ENCODE data around the gene AQP11. TPM values are rescaled to one million over a fixed set of nuclear protein-coding genes. Genes with fewer than 3 reads are reported as not detected.

Gene AQP11
- total RNA-seq, 1 donor from 2014 or later = 0.75 TPM

DNA sequence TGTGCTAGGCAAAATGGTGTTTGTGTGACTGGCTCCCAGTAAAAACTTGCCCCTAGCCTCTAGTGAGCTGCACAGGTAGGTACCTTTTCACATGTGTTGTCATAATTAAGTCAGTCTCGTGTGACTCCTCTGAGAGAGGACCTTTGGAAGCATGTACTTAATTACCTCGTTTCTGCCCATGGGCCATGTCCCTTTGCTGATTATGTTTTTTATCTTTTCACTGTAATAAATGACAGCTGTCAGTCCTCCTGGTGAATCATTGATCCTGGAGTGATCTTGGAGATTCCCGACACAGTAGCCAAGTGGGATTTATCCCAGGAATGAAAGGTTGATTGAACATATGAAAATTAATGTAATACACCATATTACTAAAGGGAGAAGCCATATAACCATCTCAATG lies 60.4 kb downstream of the AQP11 start:
- Histone ChIP-seq H3K27me3 (ENCODE audit: control insufficient read depth, insufficient read depth, low read length) (no peaks in the 10 kb centered on the region), H3K4me3 (ENCODE audit: low read depth, low read length) (no peak overlapping the region), H3K36me3 (ENCODE audit: control insufficient read depth, insufficient read depth, low read length) (no peaks in the 10 kb centered on the region)
- TF ChIP-seq, protein P1, sequence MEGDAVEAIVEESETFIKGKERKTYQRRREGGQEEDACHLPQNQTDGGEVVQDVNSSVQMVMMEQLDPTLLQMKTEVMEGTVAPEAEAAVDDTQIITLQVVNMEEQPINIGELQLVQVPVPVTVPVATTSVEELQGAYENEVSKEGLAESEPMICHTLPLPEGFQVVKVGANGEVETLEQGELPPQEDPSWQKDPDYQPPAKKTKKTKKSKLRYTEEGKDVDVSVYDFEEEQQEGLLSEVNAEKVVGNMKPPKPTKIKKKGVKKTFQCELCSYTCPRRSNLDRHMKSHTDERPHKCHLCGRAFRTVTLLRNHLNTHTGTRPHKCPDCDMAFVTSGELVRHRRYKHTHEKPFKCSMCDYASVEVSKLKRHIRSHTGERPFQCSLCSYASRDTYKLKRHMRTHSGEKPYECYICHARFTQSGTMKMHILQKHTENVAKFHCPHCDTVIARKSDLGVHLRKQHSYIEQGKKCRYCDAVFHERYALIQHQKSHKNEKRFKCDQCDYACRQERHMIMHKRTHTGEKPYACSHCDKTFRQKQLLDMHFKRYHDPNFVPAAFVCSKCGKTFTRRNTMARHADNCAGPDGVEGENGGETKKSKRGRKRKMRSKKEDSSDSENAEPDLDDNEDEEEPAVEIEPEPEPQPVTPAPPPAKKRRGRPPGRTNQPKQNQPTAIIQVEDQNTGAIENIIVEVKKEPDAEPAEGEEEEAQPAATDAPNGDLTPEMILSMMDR (IDR thresholded peaks at IDR 0.05; ENCODE audit: insufficient read depth, low read length, poor library complexity, severe bottlenecking) = no peak
- no peak for DNase-seq (ENCODE audit: low read depth)

DNA sequence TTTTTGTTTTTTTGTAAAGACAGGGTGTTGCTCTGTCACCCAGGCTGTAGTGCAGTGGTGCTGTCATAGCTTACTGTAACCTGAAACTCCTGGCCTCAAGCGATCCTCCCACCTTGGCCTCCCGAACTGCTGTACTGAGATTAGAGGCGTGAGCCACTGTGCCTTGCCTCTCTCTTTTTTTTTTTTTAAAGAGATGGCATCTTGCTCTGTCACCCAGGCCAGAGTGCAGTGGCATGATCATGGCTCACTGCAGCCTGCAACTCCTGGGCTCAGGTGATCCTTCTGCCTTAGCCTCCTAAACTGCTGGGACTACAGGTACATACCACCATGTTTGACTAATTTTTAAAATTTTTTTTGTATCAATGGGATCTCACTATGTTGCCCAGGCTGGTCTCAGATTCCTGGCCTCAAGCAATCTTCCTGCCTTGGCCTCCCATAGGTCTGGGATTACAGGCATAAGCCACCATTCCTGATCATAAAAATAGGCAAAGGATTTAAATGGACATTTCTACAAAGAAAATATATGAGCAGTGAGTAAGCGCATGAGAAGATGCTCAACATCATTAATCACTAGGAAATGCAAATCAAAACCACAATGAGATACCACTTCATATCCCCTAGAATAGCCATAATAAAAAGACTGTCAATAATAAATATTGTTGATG lies 65.1 kb downstream of the AQP11 start:
- Histone ChIP-seq H3K27me3 (ENCODE audit: control insufficient read depth, insufficient read depth, low read length) (no peaks in the 10 kb centered on the region), H3K4me3 (ENCODE audit: low read depth, low read length) (no peak overlapping the region), H3K36me3 (ENCODE audit: control insufficient read depth, insufficient read depth, low read length) (no peaks in the 10 kb centered on the region)
- TF ChIP-seq, protein P1 (IDR thresholded peaks at IDR 0.05; ENCODE audit: insufficient read depth, low read length, poor library complexity, severe bottlenecking) = no peak
- no peak for DNase-seq (ENCODE audit: low read depth)

DNA sequence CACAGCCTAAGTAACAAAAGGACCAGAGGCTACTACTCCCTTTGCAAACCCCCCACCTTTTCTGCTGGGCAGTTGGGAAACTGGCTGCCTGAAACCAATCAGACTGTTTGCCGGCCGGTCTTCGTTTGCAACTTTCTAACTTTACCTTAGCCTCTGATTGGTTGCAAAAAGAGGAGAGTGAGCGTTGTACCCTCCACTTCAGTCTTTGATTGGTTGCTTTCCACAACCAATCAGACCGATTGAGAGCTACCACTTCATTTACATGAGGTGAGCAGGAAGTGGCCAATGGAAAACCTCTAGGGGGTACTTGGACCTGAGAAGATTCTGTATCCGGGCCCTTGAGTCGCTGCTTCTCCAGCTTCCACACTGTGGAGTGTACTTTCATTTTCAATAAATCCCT lies 66.6 kb downstream of the AQP11 start:
- Histone ChIP-seq H3K4me3 (ENCODE audit: low read depth, low read length) (no peak overlapping the region), H3K36me3 (ENCODE audit: control insufficient read depth, insufficient read depth, low read length) (no peaks in the 10 kb centered on the region), H3K27me3 (ENCODE audit: control insufficient read depth, insufficient read depth, low read length) (no peaks in the 10 kb centered on the region)
- no peak for DNase-seq (ENCODE audit: low read depth)
- TF ChIP-seq, protein P1 (IDR thresholded peaks at IDR 0.05; ENCODE audit: insufficient read depth, low read length, poor library complexity, severe bottlenecking) = no peak

DNA sequence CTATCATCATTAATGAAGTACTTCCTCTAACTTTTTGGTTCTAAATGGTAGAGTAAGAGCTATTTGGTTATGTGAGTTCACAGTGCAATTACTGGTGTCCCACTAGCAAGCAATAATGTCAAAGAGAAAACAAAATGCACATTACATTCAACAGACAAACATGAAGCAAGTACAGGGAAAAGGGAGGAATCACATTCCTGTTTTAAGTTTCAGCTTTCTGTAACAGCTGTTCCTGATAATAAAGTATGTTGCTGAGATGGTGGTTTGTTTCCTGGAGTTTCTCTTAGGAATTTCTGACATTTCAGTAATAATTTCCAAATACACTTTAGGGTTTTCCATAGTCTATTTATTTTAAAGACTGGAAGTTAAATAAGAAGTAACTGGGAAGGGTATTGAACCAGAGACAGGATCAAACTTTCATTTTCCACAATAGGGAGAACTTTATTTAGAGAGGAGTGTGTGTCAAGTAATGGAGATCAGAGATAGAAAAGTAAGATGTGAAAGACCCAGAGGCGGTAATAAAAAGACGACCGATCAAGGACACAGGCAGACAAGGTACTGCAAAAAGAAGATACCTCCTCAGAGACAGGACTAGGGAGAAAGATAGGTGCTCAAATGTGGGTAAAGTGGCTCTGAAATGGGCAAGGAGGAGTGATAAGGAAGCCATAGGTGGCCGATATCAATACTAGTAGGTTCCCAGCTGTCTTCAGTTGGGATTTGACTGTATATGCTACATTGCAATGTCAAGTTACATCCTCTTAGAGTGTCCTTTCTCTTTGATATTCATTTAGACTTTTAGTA lies 68.7 kb downstream of the AQP11 start:
- Histone ChIP-seq H3K27me3 (ENCODE audit: control insufficient read depth, insufficient read depth, low read length) (no peaks in the 10 kb centered on the region), H3K4me3 (ENCODE audit: low read depth, low read length) (no peak overlapping the region), H3K36me3 (ENCODE audit: control insufficient read depth, insufficient read depth, low read length) (no peaks in the 10 kb centered on the region)
- no peak for DNase-seq (ENCODE audit: low read depth)
- TF ChIP-seq, protein P1 (IDR thresholded peaks at IDR 0.05; ENCODE audit: insufficient read depth, low read length, poor library complexity, severe bottlenecking) = no peak

Other genes starting within 250 kb of the AQP11 start
- gene PAK1, start 115.9 kb upstream of the AQP11 start, total RNA-seq = 32.7 and 35.3 TPM in 2 replicates
- gene CLNS1A, start 47.8 kb downstream of the AQP11 start, total RNA-seq = 75.3 and 115 TPM in 2 replicates
- gene RSF1, start 230.8 kb downstream of the AQP11 start, total RNA-seq = 27.5 and 31.3 TPM in 2 replicates
- gene AAMDC, start 231.2 kb downstream of the AQP11 start, total RNA-seq = 12.4 and 16.1 TPM in 2 replicates

All from kidney epithelial cell (primary cell).